Endothelial cell of umbilical vein (primary cell): Measurements from ENCODE around the gene EEF1AKMT1.

Experiments used
- MAX ChIP-seq: IDR thresholded peaks from 2 replicates; pipeline ENCODE4 v1.6.1; 2011; ENCODE audit not compliant: insufficient read depth, insufficient read length
- POLR2A ChIP-seq: IDR thresholded peaks from 2 replicates; pipeline ENCODE4 v1.6.1; 2012; ENCODE audit warnings: low read depth, mild to moderate bottlenecking, control low read depth, low read length
- POLR2AphosphoS5 ChIP-seq: IDR thresholded peaks from 2 replicates; pipeline ENCODE4 v1.6.1; 2012; ENCODE audit warnings: low read depth, mild to moderate bottlenecking, control low read depth, low read length, moderate library complexity; ENCODE audit not compliant: insufficient read depth
- TF ChIP-seq, protein P1 (sequence below), 2 donors: IDR thresholded peaks; 1 replicate in 1 of 2; 2 replicates in 1 of 2; pipeline ENCODE4 v1.5.1; 2011; ENCODE audit warnings: low read length in 2 of 2, mild to moderate bottlenecking in 2 of 2, moderate library complexity in 2 of 2, control low read depth in 1 of 2, inconsistent platforms in 1 of 2, low read depth in 1 of 2; ENCODE audit not compliant: insufficient read depth in 1 of 2; ENCODE audit errors: extremely low read depth in 1 of 2

DNA sequence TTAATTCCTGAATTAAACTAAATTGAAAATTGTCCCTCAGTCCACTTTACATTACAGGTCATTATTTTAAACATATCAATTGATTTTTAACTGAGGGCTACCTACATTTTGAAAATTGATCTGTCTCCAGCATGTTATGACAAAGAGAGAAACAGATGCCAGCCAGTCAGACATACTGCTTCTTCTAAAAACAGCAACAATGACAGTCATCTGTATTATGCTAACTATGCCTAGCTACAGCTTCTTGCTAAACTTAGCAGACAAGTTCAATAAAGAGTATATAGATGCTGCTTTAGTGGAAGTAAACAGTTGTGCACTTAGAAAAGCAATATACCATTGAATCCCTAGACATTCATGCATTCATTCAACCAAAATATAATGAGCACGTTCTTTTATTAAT, 48.6 kb upstream of the EEF1AKMT1 start:
- TF ChIP-seq, protein P1, sequence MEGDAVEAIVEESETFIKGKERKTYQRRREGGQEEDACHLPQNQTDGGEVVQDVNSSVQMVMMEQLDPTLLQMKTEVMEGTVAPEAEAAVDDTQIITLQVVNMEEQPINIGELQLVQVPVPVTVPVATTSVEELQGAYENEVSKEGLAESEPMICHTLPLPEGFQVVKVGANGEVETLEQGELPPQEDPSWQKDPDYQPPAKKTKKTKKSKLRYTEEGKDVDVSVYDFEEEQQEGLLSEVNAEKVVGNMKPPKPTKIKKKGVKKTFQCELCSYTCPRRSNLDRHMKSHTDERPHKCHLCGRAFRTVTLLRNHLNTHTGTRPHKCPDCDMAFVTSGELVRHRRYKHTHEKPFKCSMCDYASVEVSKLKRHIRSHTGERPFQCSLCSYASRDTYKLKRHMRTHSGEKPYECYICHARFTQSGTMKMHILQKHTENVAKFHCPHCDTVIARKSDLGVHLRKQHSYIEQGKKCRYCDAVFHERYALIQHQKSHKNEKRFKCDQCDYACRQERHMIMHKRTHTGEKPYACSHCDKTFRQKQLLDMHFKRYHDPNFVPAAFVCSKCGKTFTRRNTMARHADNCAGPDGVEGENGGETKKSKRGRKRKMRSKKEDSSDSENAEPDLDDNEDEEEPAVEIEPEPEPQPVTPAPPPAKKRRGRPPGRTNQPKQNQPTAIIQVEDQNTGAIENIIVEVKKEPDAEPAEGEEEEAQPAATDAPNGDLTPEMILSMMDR (IDR thresholded peaks at IDR 0.05; ENCODE audit: extremely low read depth in 1 of 2, insufficient read depth in 1 of 2, low read depth in 1 of 2, low read length in 2 of 2), result no peak
- no peak for TF ChIP-seq POLR2A
- TF ChIP-seq POLR2AphosphoS5, result no peak
- no peak for TF ChIP-seq MAX
